NCI-H226 (cell line): Measurements from ENCODE around the gene THAP2.

Experiments used
- DNase-seq: peaks from one replicate; pipeline ENCODE4 v3.0.0-alpha.2; 2015

The THAP2 gene

GRCh38 chr12:71704920-71705319 is 40.8 kb downstream of the THAP2 start:
- no peak for DNase-seq

- peak; percentile 31 for DNase-seq
Observed at GRCh38 chr12:71708658-71709057, 44.6 kb downstream of the THAP2 start.

GRCh38 chr12:71710276-71711125 is 46.4 kb downstream of the THAP2 start:
- DNase-seq = peak; percentile 96

GRCh38 chr12:71718611-71719010 is 54.5 kb downstream of the THAP2 start:
- DNase-seq = peak; percentile 55

- peak; percentile 65 for DNase-seq
Observed at GRCh38 chr12:71719647-71720370, 55.7 kb downstream of the THAP2 start.

GRCh38 chr12:71721783-71722505 is 57.8 kb downstream of the THAP2 start:
- no peak for DNase-seq

- DNase-seq = no peak
Observed at GRCh38 chr12:71725011-71725410, 60.9 kb downstream of the THAP2 start.

- no peak for DNase-seq
Observed at GRCh38 chr12:71726548-71726947, 62.4 kb downstream of the THAP2 start.

GRCh38 chr12:71727958-71728357 is 63.9 kb downstream of the THAP2 start:
- no peak for DNase-seq
